GM19397 (cell line): ENCODE data around the gene GTPBP10.
"Not testable (repeated sequence)": the region's sequence is repeated elsewhere in the genome, so short reads cannot be mapped to it uniquely, and the experiment has no call there.

ENCODE experiments used
- ATAC-seq: cut with Tn5 transposase; IDR thresholded peaks from one replicate; pipeline ENCODE4 v1.9.1; 2021; ENCODE audit warnings: mild to moderate bottlenecking, moderate library complexity; ENCODE audit not compliant: unreplicated experiment

Gene GTPBP10

DNA sequence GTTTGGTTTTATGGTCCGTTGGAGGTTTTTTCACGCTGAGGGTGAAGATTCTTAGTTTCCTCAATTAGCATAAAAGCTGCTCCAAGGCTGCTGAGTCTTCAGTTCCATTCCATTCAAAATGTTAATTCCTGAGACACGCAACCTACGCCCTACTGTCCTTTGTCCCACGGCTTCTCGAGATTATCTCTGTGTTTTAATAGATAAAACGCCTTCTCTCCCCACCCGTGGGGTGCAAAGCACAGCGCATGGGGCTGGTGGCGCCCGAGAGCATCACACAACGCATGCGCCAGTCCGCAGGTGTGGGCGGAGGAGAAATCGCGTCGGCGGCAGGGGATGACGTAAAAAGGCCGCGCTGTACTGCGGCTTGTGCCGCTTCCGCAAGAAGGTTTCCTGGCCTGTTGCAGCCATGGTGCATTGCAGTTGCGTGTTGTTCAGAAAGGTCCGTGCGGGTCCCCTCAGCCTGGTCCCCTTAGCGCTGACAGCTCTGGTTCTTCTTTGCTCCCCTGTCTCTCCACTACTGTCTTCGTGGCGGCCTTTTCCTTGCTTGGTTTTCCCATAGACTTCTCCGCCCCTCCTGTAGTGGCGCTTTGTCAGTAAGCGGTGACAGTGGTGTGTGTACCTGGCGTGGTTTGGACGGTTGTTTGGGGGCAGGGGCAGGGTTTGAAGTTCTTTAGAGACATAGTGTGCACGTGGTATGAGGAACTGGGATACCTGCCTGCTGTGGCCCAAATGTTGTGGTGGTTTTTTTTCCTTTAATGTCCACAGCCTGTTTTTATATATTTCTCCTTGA lies at the start of gene GTPBP10:
GTPBP10 (plus strand) TSS at position 381 of the 790 bp plus-strand sequence; CDS start at position 407, 26 bp downstream.
- ATAC-seq = peak; percentile 98

- peak; percentile 61 for ATAC-seq
Observed at GRCh38 chr7:90298145-90299038, 48.1 kb upstream of the GTPBP10 start.

GRCh38 chr7:90303241-90303640 lies 43.3 kb upstream of the GTPBP10 start:
- ATAC-seq = no peak

- ATAC-seq = no peak
Observed at GRCh38 chr7:90309872-90310271, 36.6 kb upstream of the GTPBP10 start.

DNA sequence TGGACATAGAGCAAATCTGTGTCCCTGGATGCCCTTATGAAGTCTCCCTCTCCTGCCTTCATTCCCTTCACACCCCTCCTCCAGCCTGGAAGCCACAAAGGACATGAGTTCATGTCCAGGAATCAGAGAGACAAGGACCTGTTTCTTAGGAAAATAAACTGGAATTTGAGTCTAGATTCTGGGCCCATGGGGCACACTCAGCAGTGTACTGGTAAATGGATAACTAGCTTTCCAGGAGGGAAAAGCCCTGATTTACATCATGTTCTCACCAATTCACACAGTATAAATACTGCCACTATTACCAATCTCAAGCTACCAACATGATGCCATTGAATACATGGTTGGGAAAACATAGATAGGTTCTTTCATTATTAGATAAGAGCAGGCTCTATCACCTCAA lies 35.3 kb upstream of the GTPBP10 start:
- no peak for ATAC-seq

- no peak for ATAC-seq
Observed at GRCh38 chr7:90312745-90313144, 33.8 kb upstream of the GTPBP10 start.

DNA sequence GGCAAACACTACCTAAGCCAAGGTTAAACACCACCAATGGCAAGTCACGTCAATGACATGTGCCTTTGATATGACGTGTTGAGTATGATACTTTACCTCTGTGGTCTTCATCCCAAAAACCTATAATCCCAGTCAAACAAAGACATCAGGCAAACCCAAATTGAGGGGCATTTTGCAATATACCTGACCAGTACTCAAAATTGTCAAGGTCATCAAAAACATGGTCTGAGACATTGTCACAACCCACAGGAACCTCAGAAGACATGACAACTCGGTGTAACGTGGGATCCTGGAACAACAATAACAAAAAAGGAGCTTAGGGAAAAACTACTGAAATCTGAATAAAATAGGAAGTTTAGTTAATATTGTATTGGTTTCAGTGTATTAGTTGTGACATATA lies 32.6 kb upstream of the GTPBP10 start:
- no peak for ATAC-seq

DNA sequence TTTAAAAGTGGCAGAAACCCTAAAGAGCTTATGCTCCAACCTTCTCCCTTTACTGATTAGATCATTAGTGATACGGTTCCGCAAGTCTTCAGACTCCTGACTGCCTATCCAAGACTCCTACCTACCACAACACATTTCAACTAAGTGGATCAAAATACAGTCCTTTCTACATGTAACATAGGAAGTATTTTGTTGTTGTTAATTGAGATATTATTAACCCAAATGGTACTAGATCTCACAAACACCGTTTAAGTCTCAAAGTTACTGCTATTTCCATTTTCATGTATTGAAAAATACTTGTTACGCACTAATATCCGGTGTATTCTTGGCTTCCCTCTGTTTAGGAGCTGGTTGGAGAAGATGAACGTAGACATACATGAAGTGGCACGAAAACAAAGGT lies 26.5 kb upstream of the GTPBP10 start:
- ATAC-seq = no peak

DNA sequence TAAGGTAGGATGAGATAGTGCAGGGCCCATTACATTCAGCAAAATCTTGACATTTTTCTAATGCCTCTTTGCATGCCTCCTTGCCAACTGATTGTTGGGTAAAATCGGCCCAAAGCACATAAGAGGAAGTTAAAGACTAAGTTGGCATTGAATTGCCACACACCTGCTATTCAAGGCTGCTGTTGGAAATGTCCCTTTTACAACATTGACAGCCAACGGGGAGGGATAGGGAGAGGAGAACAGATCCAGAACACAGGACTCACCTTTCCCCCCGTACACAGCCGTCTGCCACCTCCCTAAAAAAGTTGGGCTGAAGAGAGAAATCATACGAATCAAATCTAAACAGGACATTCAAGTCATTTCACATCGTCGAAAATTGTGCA lies 26.1 kb upstream of the GTPBP10 start:
- no peak for ATAC-seq

GRCh38 chr7:90320801-90321494 lies 25.6 kb upstream of the GTPBP10 start, which contains the start of gene FAM237B:
Gene FAM237B, minus strand, starts transcription at chr7:90321304. Its CDS starts 1,556 bp downstream, at chr7:90319748.
- ATAC-seq = no peak

- no peak for ATAC-seq
Observed at GRCh38 chr7:90322837-90323236, 23.7 kb upstream of the GTPBP10 start.

DNA sequence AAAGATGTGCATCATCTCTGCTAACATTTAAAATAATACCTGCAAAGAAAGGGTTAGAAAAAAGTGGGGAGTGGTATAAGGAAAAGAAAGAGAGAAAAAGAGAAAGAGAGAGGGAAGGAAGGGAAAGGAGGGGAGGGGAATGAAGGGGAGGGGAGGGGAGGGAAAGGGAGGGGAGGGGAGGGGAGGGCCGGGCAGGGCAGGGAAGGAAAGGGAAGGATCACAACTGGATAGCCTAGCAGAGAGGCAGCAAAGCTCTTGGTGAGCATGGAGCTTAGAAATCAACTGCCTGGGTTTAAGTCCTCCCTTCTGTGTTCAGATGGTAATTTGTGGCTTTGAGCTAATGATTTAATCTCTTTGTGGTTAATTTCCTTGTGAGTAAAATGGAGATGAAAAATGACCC lies 20.0 kb upstream of the GTPBP10 start:
- ATAC-seq = no peak

- ATAC-seq = no peak
Observed at GRCh38 chr7:90334193-90334843, 12.2 kb upstream of the GTPBP10 start.

DNA sequence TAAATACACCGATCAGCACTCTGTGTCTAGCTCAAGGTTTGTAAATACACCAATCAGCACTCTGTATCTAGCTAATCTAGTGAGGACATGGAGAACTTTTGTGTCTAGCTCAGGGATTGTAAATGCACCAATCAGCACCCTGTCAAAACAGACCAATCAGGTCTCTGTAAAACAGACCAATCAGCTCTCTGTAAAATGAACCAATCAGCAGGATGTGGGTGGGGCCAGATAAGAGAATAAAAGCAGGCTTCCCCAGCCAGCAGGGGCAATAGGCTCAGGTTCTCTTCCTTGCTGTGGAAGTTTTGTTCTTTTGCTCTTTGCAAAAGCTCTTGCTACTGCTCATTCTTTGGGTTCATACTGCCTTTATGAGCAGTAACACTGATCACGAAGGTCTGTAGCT lies 11.6 kb upstream of the GTPBP10 start:
- ATAC-seq = not testable (repeated sequence)

- ATAC-seq = no peak
Observed at GRCh38 chr7:90337106-90337505, 9.4 kb upstream of the GTPBP10 start.

DNA sequence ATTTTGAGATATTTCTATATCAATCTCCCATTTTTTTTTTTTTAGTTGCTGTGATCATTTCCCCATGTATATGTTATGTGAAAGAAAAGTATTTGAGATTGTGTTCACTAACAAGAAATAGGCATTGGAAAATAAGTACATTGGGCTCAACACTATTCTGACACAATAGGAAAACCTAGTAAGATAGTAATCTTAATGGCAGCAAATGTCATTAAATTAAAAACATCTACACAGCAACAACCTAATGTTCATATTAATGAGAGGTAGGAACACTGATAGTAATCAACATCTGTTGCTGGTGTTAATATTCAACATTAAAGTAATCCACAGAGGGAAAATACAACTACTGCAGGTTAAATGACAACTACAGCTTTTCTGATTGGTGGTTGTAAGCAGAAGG lies 1.5 kb upstream of the GTPBP10 start:
- no peak for ATAC-seq

DNA sequence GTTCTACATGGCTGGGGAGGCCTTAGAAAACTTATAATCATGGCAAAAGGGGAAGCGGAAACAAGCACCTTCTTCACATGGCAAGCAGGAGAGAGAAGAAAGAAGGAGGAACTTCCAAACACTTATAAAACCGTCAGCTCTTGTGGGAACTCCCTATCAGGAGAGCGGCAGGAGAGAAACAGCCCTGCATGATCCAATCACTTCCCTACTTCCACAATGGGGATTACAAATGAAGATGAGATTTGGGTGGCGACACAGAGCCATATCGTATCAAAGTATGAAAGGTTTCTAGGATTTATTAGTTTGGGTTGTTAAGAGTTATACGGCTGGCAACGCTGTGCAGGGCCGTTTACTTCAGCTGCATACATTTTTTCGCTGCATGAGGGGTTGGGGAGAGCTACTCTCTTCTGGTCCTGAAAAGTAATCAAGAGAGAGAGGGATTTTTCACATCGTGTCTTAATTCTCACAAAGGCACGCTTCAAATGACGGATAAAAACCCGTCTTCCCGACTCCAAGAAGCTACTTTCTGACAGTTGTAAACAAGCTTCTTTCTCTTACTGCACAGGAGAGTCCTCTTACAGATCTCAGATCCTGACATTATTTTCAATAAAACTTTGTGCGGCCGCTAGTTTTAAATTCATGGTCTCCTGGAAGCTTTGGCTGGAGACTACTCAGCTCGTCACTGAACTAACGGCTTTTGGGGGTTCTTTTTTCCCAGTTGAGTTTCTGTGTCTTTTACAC lies 751 bp upstream of the GTPBP10 start:
- ATAC-seq = peak; percentile 14

- no peak for ATAC-seq
Observed at GRCh38 chr7:90347759-90348158, 1.2 kb downstream of the GTPBP10 start.

- no peak for ATAC-seq
Observed at GRCh38 chr7:90349305-90349704, 2.8 kb downstream of the GTPBP10 start.

DNA sequence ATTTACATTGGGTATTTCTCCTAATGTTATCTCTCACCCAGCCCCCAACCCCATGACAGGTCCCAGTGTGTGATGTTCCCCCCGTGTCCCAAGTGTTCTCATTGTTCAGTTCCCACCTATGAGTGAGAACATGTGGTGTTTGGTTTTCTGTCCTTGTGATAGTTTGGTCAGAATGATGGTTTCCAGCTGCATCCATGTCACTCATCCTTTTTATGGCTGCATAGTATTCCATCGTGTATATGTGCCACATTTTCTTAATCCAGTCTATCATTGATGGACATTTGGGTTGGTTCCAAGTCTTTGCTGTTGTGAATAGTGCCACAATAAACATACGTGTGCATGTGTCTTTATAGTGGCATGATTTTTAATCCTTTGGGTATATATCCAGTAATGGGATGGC lies 3.5 kb downstream of the GTPBP10 start:
- not testable (repeated sequence) for ATAC-seq
